Measurements from ENCODE around the gene PBXIP1. TPM values are rescaled to one million over a fixed set of nuclear protein-coding genes. Genes with fewer than 3 reads are reported as not detected.
A peak's percentile ranks its signal among the peaks of the same experiment; 100 is the strongest.

The PBXIP1 gene
- total and polyA plus RNA-seq, 2 of the 13 experiments (the other 11 are each of a cell fraction or from before 2014, with no cell fraction given), result 16.3 to 31.9 TPM

GRCh38 chr1:154993572-154994268 is 37.8 kb upstream of the PBXIP1 start, which contains the start of gene LENEP:
Gene LENEP (plus strand): TSS chr1:154993586. CDS start chr1:154993608, 22 bp downstream.
- H3K79me2 ChIP-seq (ENCODE audit: insufficient read depth, low read length), result no peaks in the 10 kb centered on the region
- FAIRE-seq (no peak), ATAC-seq (no peak), DNase-seq (ENCODE audit: low spot score) (no peak)
- no peak within 1 kb of the TSS for H3K4me2 ChIP-seq (ENCODE audit: low read depth, low read length)
- POLR2A ChIA-PET, result interaction anchor here (1.0 to 4.2 kb wide), 8 partner anchors 8 to 91 kb away, joined by 3 to 34 read pairs (median 4); partner anchors contain the start of genes FLAD1, PBXIP1, PYGO2 and SHC1
- whole genome bisulfite sequencing (ENCODE audit: low lambda C conversion rate), result 92% methylated on average over 2 of the region's 8 CpGs
- TF ChIP-seq ZNF484 (CRISPR knock-in tag; IDR thresholded peaks at IDR 0.05; ENCODE audit: borderline replicate concordance, low read depth), result no peak
- no peak for TF ChIP-seq RARG (CRISPR knock-in tag; IDR thresholded peaks at IDR 0.05; ENCODE audit: low read depth)
- TF ChIP-seq AGO2 (optimal IDR thresholded peaks at IDR 0.05; ENCODE audit: low read depth, low read length), result peak; percentile 39
- 0 out of 4 replicates have a peak, but pooled peaks of 1 of the 2 experiments have one; percentile 6 for TF ChIP-seq POLR2A (IDR thresholded peaks at IDR 0.05; ENCODE audit: insufficient read depth in 1 of 2, low read depth in 2 of 2, low read length in 2 of 2)
- TF ChIP-seq HMG20A (CRISPR knock-in tag; IDR thresholded peaks at IDR 0.05; ENCODE audit: borderline replicate concordance), result no peak
- no peak for TF ChIP-seq MXD1 (CRISPR knock-in tag; IDR thresholded peaks at IDR 0.05)
- no peak within 1 kb of the TSS for H3K9ac ChIP-seq (ENCODE audit: insufficient read depth, low read depth, low read length)
- peaks cover 14% of the 10 kb centered on the region for H3K4me1 ChIP-seq (ENCODE audit: insufficient read depth, low read length)
- no peak within 1 kb of the TSS for H3K4me3 ChIP-seq (replicated peaks in 1 of 3; ENCODE audit: insufficient read depth in 1 of 3, low read depth in 2 of 3, low read length in 3 of 3)
- no peaks in the 10 kb centered on the region for H3K9me3 ChIP-seq (ENCODE audit: low read length)
- intact Hi-C loops (cut with micrococcal nuclease; ENCODE audit: unreplicated experiment), result no loop called here
- no peak within 1 kb of the TSS for H3K27ac ChIP-seq (ENCODE audit: extremely low read length, insufficient read depth, low read length)
- BruUV-seq (replicated peaks), result no TSS peak
- H4K20me1 ChIP-seq (ENCODE audit: insufficient read depth, low read length), result no peaks in the 10 kb centered on the region
- H3K27me3 ChIP-seq (ENCODE audit: control insufficient read depth in 1 of 2, insufficient read depth in 2 of 2, low read length in 2 of 2), result no peaks in the 10 kb centered on the region
- H3K36me3 ChIP-seq (replicated peaks in 1 of 2; ENCODE audit: control insufficient read depth in 1 of 2, insufficient read depth in 2 of 2, low read length in 2 of 2), result peaks cover 4 to 8% of the 10 kb centered on the region in 2 experiments; a peak in 2 of 5 replicates
- CTCF ChIA-PET (ENCODE audit: low intra/inter-chr PET ratio, low total read pairs), result interaction anchor here (1.2 kb wide), 1 partner anchor 24 kb away, joined by 10 read pairs; no protein-coding TSS in a partner anchor
- H2AFZ ChIP-seq (ENCODE audit: low read length), result no peak within 1 kb of the TSS
- in situ Hi-C loops (cut with HindIII; ENCODE audit: extremely low pct_ligation_motif_present, low pct_unique_long_range_greater_than_20kb), result no loop called here
